Skin of body (tissue), 2 donors: ENCODE data around the gene GDI2. TPM values are rescaled to one million over a fixed set of nuclear protein-coding genes. Genes with fewer than 3 reads are reported as not detected.
A peak's percentile ranks its signal among the peaks of the same experiment; 100 is the strongest.
"Not testable (repeated sequence)": the region's sequence is repeated elsewhere in the genome, so short reads cannot be mapped to it uniquely, and the experiment has no call there.

ENCODE experiments used
- DNase-seq: peaks from one replicate; lab custom pipeline; 2025; lab: John Stamatoyannopoulos, UW
- total RNA-seq: library from RNA; depleted of rRNA; stranded (reverse); fragments of >200 nt; gene quantifications from one replicate; pipeline ENCODE4 v1.2.3, GENCODE V29; 2014

GDI2 gene
- total RNA-seq, 1 donor from 2014 or later: 307 TPM

- no peak for DNase-seq
These were observed 29.9 kb downstream of the GDI2 start for GRCh38 chr10:5783300-5783699.

DNA sequence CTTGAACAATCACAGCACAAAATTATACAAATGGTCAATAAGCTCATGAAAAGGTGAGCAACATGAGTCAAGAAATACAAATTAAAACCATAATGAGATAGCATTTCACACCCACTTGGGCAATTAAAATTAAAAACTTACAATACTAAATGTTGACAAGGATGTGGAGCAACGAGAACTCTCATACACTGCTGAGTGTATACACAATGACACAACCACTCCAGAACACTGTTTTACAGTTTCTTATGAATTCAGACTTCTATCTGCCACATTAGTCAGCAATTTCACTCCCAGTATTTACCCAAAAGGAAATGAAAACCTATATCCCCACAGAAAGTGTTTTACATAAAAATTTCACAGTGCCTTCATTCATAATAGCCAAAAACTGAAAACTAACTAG lies 31.1 kb downstream of the GDI2 start:
- DNase-seq: no peak

- DNase-seq: no peak
These were observed 33.5 kb downstream of the GDI2 start for GRCh38 chr10:5779730-5780129.

- not testable (repeated sequence) for DNase-seq
These were observed 35.5 kb downstream of the GDI2 start for GRCh38 chr10:5777758-5778157.

- no peak for DNase-seq
These were observed 36.4 kb downstream of the GDI2 start for GRCh38 chr10:5776881-5777197.

DNA sequence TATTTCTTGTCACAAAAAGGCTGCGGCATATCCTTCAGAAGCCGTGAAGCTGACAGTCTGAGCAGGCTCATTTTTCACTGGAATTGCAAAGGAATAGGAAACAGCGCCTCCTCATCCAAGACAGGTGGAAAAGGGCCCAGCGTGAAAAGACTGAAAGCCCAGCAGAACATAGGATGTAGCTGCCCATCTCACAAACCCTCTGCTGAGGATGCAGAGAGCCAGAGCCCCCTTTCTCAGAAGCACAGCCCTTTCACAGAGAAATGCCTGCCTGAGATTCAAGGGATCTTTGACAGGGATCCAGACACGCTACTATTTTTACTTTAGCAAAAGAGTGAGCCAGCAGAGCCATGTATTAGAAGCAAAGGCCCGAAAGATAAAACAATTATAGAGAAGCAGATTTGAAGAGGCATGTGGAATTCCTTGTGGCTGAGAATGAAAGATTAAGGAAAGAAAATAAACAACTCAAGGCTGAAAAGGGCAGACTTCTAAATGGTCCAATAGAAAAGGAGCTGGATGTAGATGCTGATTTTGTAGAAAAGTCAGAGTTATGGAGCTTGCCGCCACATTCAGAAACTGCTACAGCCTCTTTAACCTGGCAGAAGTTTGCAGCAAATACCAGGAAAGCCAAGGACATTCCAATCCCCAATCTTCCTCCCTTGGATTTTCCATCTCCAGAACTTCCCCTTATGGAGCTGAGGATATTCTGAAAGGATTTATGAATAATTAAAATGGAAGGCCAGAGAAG lies 36.9 kb downstream of the GDI2 start:
- no peak for DNase-seq

GRCh38 chr10:5775685-5776084 lies 37.5 kb downstream of the GDI2 start:
- DNase-seq: no peak

- no peak for DNase-seq
These were observed 38.1 kb downstream of the GDI2 start for GRCh38 chr10:5774987-5775620.

GRCh38 chr10:5766189-5766588 lies 47.0 kb downstream of the GDI2 start:
- no peak for DNase-seq

DNA sequence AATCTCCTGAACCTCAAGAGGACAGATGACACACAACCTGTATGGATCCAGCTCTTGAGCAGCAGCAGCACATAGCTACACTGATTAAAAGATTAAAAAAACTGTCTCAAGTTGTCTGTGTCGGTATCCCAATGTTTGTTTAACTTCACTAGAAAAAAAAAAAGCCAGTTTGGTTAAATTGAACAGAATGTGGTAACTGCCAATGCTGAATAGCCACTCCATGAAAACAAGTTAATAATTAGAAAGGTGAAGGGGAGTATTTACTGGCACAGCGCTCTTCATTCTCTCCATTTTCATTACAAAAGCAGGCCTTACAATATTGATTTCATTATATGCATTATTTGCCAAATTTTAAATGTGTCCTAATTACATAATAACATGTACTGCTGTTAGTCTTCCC lies 47.6 kb downstream of the GDI2 start:
- no peak for DNase-seq

DNA sequence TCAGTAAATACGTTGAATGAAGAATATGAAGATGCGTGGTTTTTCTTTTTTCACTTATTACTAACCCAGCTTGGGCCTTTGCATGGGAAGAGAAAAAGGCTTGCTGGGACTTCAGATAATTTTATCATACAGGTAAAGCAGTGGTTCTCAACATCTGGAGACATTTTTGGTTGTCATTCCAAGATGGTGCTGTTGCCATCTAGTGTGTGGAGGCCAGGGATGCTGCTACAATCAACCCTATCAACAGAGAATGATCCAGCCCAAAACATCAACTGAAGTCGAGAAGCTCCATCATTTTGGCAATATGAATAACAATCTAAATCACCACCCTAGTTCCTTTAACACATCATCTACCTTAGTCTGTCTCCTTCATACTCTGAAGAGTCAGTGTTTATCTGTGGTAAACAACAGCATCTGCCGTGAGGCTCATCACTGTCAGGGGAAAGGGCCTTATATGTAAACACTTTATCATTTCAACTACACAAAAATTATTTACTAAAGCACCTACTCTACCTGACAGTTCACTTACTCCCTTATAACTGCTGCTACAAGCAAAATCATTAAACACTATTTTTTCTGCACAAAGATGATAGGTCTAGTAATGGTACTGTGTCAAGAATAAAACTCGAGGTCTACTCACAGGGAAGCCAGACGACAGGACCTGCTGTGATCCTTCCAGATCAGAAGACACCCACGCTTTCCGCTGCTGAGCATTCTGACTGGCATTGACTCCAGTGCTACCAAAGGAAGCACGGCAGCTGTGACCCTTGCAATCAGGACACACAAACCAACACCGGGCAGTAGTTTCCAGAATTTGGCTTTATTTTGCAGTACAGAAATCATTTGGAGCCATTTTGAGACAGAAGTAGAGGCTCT lies 48.6 kb downstream of the GDI2 start:
- DNase-seq: no peak

- DNase-seq: no peak
These were observed 50.7 kb downstream of the GDI2 start for GRCh38 chr10:5762531-5762930.

DNA sequence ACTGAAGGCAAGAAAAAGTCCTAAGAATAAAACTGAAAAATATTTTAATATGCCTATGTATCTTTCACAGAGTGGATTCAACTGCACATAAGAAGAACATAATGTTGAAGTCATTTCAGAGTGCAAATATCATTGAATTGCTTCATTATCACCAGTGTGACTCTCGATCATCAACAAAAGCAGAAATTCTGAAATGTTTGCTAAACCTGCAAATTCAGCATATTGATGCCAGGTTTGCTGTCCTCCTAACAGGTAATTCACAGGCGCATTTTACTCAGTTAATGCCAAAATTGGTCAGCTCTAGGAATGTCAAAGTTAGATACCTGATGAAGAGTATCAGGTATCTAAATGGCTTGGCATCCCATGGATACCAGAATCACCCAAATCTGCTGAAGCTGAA lies 52.0 kb downstream of the GDI2 start:
- DNase-seq: no peak

GRCh38 chr10:5760515-5760914 lies 52.7 kb downstream of the GDI2 start:
- no peak for DNase-seq

DNA sequence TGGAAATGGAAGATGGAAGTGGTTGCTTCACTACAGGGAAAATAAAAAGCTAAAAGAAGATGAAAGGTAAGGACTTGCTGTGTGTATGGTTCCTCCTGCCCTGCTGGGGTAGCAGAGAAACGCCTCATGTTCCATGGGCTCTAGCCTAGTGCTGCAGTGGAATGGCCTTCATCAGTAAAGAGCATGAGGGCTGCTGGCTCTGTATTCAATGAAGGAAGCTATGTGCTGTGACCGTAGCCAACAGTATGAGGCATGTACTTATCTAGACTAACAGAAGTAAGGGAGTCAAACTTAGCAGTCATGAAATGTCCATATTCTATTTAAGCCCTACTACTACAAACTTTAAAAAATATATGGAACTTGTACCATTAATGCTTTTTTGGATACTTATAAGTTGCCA lies 54.3 kb downstream of the GDI2 start:
- no peak for DNase-seq

- no peak for DNase-seq
These were observed 55.3 kb downstream of the GDI2 start for GRCh38 chr10:5757766-5758517.

DNA sequence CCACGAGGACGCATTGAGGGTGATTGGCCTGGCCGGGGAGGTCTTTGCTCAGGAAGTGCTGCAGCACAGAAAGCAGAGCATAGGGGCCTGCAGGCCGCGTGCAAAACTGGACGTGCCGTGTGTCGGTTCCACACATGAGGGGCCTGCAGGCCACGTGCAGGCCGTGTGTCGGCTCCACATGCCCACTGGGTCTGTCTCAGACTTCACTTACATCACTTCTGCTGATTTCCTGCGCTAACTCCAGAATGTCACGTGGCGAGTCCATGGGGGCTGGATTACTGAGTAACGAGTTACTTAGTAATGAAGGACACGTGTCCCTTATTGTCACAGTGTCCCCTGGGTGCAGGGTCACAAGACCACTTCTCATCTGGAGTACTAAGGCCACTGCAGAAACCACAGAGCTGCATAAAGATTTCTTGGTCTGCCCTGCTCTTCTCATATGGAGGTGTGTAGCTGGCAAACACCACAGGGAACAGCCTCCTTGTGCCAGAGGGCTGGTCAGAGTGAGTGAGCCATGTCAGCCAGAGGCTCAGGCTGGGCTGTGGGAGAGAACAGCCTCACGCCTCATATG lies 60.8 kb downstream of the GDI2 start:
- DNase-seq: peak; percentile 29

DNA sequence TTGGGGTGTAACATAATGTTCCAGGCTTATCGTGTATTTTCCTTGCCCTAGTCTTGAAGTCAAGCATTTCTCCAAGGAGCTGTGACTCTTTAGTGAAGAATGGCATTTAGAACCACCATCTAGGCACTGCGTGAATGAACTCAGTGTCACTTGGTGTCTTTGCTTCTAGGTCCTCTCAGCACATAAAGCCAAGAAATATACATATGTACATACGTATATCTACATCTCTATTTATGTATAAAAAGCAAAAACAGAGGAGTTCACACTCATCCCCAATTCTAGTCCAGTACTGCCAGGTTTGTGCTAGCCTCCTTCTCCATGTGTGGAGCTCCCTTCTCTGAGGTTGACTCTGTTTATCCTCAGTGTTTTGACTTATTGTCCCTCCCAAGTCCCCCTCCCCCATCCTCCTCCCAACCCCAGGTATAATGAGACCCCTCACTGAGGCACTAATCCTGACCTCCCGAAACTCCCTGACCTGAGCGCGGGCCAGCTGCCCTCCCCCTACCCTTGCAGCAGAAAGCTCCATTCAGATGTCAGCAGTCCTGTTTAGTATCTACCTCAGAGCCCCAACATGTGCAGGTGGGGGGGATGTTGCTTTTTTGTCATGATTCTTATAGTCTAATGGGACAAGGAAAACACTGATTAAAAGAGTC lies 61.5 kb downstream of the GDI2 start:
- DNase-seq: no peak

GRCh38 chr10:5748394-5748803 lies 64.8 kb downstream of the GDI2 start:
- DNase-seq: no peak

GRCh38 chr10:5746197-5746596 lies 67.0 kb downstream of the GDI2 start:
- DNase-seq: no peak

- no peak for DNase-seq
These were observed 68.4 kb downstream of the GDI2 start for GRCh38 chr10:5744849-5745248.
